Adrenal gland (tissue), 12 donors: ENCODE measurements around the gene ARL8B. TPM values are rescaled to one million over a fixed set of nuclear protein-coding genes. Genes with fewer than 3 reads are reported as not detected.
A peak's percentile ranks its signal among the peaks of the same experiment; 100 is the strongest.

ENCODE experiments used
- DNase-seq, 7 donors: peaks; one replicate each; pipeline ENCODE4 v3.0.0-alpha.2; 2019 to 2020
- H3K27ac ChIP-seq, 5 donors: fragments of 200-600 bp; sonication (generic) in 4 of 5; 1 replicate in 3 of 5; 2 replicates in 2 of 5; pipeline versions ENCODE4 v1.5.1 to v1.8.0; 2016 to 2020; ENCODE audit warnings: mild to moderate bottlenecking in 1 of 5
- H3K27me3 ChIP-seq: fragments of 200-600 bp; 2 replicates; pipeline ENCODE4 v1.8.0; 2021
- H3K36me3 ChIP-seq, 2 donors: fragments of 200-600 bp; replicated peaks in 1 of 2; 1 replicate in 1 of 2; 2 replicates in 1 of 2; pipeline versions ENCODE4 v1.5.1 to v1.8.0; 2018 to 2022
- H3K4me1 ChIP-seq, 2 donors: fragments of 200-600 bp; replicated peaks in 1 of 2; 1 replicate in 1 of 2; 2 replicates in 1 of 2; pipeline versions ENCODE4 v1.5.1 to v1.8.0; 2018 to 2021
- H3K4me3 ChIP-seq, 4 donors: fragments of 200-600 bp; sonication (generic) in 3 of 4; one replicate each; pipeline ENCODE4 v1.5.1; 2016 to 2018
- H3K9me3 ChIP-seq, 3 donors: fragments of 200-600 bp; sonication (generic) in 1 of 3; replicated peaks in 1 of 3; 1 replicate in 2 of 3; 2 replicates in 1 of 3; pipeline versions ENCODE4 v1.5.1 to v1.8.0; 2016 to 2021
- CTCF ChIP-seq, 6 experiments: fragments of 450-650 bp in 4 of 6; fragments of 200-600 bp in 2 of 6; sonication (generic) in 1 of 6; IDR thresholded peaks; 1 replicate in 5 of 6; 2 replicates in 1 of 6; pipeline versions ENCODE4 v1.5.1 to v1.8.0; 2016 to 2021; ENCODE audit warnings: antibody characterized with exemption in 6 of 6, mild to moderate bottlenecking in 2 of 6, moderate library complexity in 1 of 6
- POLR2A ChIP-seq, 2 donors: fragments of 450-650 bp; IDR thresholded peaks; one replicate each; pipeline ENCODE4 v1.6.1; 2017; ENCODE audit warnings: antibody characterized with exemption in 2 of 2, mild to moderate bottlenecking in 2 of 2, moderate library complexity in 1 of 2
- WGBS, 4 donors: extraction: QIAGEN DNeasy Blood & Tissue Kit in 2 of 4; methylation state at CpG; one replicate each; pipeline versions ENCODE4 v1.1.5 to v1.1.7; 2013 to 2017; 5-methylcytosine and 5-hydroxymethylcytosine counted together
- intact Hi-C, 2 donors: fragments of 100-400 bp; cut with DNase I; formaldehyde crosslinking; loops; one replicate each; pipeline versions ENCODE4 v1.14.1 to v1.15.0; 2022 to 2023
- polyA plus RNA-seq, 3 donors: library from polyadenylated mRNA; stranded (reverse); fragments of 200-250 nt in 2 of 3; fragments of 350-450 nt in 1 of 3; fragmentation: Illumina TruSeq in 1 of 3; extraction: RNeasy Lipid Tissue Mini Kit (QIAGEN cat#74804) in 1 of 3; gene quantifications; one replicate each; pipeline ENCODE4 v1.2.3, GENCODE V29; 2013 to 2014
- total RNA-seq, 9 donors: library from RNA; depleted of rRNA in 4 of 9; stranded (reverse); fragments of >200 nt in 4 of 9; fragments of 120-200 nt in 1 of 9; fragmentation: NEBNext Ultra II Directional in 1 of 9; extraction: Animal tissue kit (Norgen Biotek cat#: 25700) in 1 of 9; gene quantifications; one replicate each; pipeline versions ENCODE4 v1.1.0 to v1.2.4, GENCODE V29; 2013 to 2023
- donor health status: healthy with polysubstance abuse.
- donor health status: Bipolar disorder and iron deficiency.
- donor health status: DM: yes; HTN: yes; CAD: no.
- donor health status: DM: no; HTN: no; CAD: no.
- donor health status: DM: no; HTN: no; CAD: no.
- donor health status: DM: yes; HTN: yes; CAD: no.

The ARL8B gene
- total and polyA plus RNA-seq, 12 donors: 27.8 to 131 (median 52.8) TPM

- intact Hi-C loops: no loop called here
- WGBS, 4 donors: 87 to 92% (median 89%) methylated on average over 6 of the region's 6 CpGs
These were observed 18.7 kb downstream of the ARL8B start for GRCh38 chr3:5140839-5141238.

GRCh38 chr3:5141760-5142159 lies 19.7 kb downstream of the ARL8B start:
- DNase-seq: no peak
- Histone ChIP-seq H3K27ac (no peak overlapping the region), H3K4me3 (no peak overlapping the region), H3K4me1 (peaks cover 18 to 48% of the 10 kb centered on the region in 2 donors), H3K9me3 (no peaks in the 10 kb centered on the region), H3K36me3 (no peaks in the 10 kb centered on the region), H3K27me3 (no peaks in the 10 kb centered on the region)
- 93 to 98% (median 95%) methylated on average over 4 of the region's 4 CpGs for WGBS, 4 donors
- TF ChIP-seq CTCF (IDR thresholded peaks at IDR 0.05) (no peak), POLR2A (IDR thresholded peaks at IDR 0.05) (no peak)
- intact Hi-C loops: no loop called here

More at GRCh38 chr3:5140839-5141238, 18.7 kb downstream of the ARL8B start:
- DNase-seq: no peak
- TF ChIP-seq CTCF (IDR thresholded peaks at IDR 0.05) (no peak), POLR2A (IDR thresholded peaks at IDR 0.05) (no peak)
- Histone ChIP-seq H3K9me3 (no peaks in the 10 kb centered on the region), H3K4me1 (peaks cover 21 to 56% of the 10 kb centered on the region in 2 donors), H3K36me3 (no peaks in the 10 kb centered on the region), H3K27ac (no peak overlapping the region), H3K4me3 (no peak overlapping the region), H3K27me3 (no peaks in the 10 kb centered on the region)

GRCh38 chr3:5143464-5143863 lies 21.4 kb downstream of the ARL8B start:
- no peak overlapping the region for H3K27ac ChIP-seq
- no peak overlapping the region for H3K4me3 ChIP-seq
- H3K36me3 ChIP-seq: no peaks in the 10 kb centered on the region
- TF ChIP-seq CTCF (IDR thresholded peaks at IDR 0.05): no peak
- TF ChIP-seq POLR2A (IDR thresholded peaks at IDR 0.05): no peak
- no peaks in the 10 kb centered on the region for H3K9me3 ChIP-seq
- WGBS, 4 donors: 97 to 100% (median 98%) methylated on average over 4 of the region's 4 CpGs
- no peaks in the 10 kb centered on the region for H3K27me3 ChIP-seq
- intact Hi-C loops: no loop called here
- no peak for DNase-seq
- H3K4me1 ChIP-seq: peaks cover 14 to 38% of the 10 kb centered on the region in 2 donors

DNA sequence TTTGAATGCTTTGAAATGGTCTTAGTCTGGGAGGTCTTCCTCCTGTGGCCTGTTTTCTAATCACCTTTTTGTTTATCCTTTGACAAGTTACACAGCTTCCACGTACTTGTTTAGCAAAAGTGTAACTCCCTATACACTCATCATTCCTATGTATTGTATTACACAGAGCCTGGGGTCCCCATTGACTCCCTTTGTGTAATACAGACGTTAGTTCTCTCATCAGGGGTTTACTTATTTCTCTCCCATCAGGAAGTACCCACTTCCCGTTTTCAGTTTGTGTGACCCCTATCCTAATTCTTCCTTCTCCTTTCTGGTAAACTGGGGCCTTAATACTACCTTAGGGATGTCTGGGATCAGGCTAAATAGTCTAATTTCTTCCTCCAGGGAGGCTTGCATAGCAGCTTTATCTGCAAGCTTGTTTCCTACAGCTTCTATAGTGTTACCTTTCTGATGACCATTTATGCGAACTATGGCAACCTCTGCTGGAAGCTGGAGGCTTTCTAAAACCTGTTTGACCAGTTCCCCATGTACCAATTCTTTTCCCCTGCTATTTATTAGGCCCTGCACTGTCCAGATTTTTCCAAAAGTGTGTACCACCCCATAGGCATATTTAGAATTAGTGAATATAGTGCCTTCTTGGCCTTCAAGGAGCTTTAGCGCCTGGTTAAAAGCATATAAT lies 22.4 kb downstream of the ARL8B start:
- WGBS, 4 donors: 85 to 89% (median 86%) methylated on average over 5 of the region's 5 CpGs
- intact Hi-C loops: no loop called here
- H3K36me3 ChIP-seq: no peaks in the 10 kb centered on the region
- H3K4me1 ChIP-seq: peaks cover 4 to 31% of the 10 kb centered on the region in 2 donors
- H3K4me3 ChIP-seq: no peak overlapping the region
- no peaks in the 10 kb centered on the region for H3K27me3 ChIP-seq
- no peaks in the 10 kb centered on the region for H3K9me3 ChIP-seq
- no peak for DNase-seq
- TF ChIP-seq CTCF (IDR thresholded peaks at IDR 0.05) (no peak), POLR2A (IDR thresholded peaks at IDR 0.05) (no peak)
- peak overlapping the region in 1 of 5 donors; percentile 6 for H3K27ac ChIP-seq
